ENCODE results near the gene HNRNPLL.

Gene HNRNPLL

DNA sequence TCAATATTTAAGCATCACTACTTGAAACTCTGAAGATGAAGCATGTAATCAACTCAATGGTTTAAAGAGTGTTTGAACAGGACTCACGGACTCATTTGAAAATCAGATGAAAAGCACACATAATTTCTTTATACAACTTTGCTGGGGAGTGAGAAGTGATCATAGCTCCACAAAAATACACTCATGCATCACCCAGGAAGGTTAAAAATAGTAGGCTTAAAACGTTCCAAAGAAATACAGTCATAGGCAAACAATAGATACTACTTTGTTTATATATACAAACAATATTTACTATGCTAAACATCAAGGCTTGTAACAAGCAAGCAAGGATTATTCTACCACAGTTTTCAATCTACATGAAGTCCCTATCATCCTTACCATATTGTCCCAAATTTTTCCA lies 11.6 kb downstream of the HNRNPLL start:
- no peak for DNase-seq

GRCh38 chr2:38590053-38590452 lies 12.7 kb downstream of the HNRNPLL start:
- peak; percentile 52 for DNase-seq

DNA sequence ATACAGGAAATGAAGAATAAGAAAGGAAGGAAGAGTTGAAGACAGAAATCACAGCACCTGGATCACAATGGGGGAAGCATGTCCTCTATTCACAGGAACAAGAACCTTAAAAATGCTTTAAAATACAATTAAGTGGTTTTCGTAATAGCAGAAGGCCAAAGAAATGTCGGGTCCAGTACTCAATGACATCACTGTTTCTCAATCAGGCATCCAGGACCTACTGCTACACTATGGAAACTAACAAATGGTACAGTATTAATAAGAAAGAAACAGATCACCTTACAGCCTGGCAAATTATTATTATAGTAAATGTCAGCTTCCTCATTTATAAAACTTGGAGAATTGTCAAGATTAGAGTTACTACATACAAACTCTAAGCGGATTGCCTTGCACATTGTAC lies 15.8 kb downstream of the HNRNPLL start:
- no peak for DNase-seq

DNA sequence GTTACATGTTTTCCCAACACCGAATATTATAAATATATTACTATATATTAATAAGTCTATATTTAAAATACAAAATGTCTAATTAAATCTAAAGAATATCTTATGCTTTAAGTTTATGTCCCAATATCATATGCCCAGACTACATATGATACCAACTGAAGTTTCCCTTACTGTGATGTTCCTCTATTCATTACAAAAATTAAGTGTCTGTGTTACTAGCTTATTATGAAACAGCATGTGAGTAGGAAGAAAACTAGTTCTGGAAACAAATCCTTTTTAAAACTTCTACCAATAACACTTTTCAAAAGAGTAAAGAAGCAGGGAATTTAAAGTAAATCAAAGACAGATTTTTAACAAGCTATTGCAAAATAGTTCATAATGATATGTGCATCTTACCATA lies 17.8 kb downstream of the HNRNPLL start:
- no peak for DNase-seq

- DNase-seq: no peak
These were observed 18.7 kb downstream of the HNRNPLL start for GRCh38 chr2:38583994-38584393.

GRCh38 chr2:38583524-38583923 lies 19.2 kb downstream of the HNRNPLL start:
- DNase-seq: no peak

- DNase-seq: peak; percentile 88
These were observed 21.3 kb downstream of the HNRNPLL start for GRCh38 chr2:38581193-38582147.

DNA sequence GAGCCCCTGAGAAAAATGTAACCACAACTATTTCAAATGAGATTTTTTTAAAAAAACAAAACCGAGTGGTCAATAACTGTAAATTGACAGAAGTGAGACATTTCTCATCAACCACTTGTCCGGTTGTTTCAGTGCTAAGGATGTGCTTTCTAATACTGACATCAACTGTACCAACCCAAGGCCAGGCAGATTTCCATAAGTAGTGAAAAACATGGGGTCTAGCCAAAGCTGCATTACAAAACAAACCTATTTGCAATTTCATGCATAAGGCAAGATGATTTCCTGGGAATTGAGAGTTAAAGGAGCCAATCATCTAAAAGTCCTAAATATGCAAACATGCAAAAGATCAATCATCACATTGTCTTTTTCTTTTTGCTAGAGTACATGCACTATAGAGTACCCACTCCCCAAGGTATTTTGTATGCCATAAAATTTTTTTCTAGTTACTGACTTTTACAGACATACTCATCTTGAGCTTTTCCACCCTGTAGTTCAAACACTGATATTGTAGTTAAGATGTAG lies 22.6 kb downstream of the HNRNPLL start:
- DNase-seq: no peak

DNA sequence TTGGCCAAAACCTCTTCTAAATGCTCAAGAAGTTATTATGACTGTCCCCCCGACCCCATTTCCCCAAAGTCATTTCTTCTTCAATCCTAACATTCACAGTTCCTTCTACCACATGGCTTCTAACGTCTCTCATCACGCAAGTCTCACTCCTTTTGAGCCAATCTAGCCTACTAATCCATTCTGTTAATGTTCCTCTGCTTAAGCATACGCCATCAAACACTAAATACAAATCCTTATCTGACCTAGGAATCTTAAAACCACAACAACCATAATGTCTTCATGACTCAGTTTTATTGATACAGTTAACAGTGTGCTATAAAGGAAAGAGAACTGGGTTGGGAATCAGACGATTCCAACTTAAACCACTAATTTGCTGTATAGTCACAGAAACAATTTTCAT lies 23.9 kb downstream of the HNRNPLL start:
- DNase-seq: peak; percentile 34

- DNase-seq: no peak
These were observed 28.4 kb downstream of the HNRNPLL start for GRCh38 chr2:38574278-38574677.

DNA sequence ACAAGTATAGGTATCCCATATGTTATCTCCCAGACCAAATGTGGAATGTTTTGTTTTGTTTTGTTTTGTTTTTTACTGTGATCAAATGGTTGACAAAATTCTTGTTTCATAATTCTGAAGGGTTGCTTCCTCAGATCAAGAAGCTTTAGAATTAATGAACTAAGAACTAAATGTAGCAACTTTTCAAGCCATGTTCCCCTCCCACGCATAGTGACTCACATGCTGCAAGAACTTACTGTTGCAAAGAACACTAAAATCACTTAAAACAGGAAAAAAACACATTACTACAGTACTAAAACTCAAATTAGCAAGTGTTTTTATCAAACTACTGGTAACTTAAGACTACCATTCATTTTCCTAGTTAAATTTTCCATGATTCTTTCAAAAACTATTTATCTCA lies 30.6 kb downstream of the HNRNPLL start:
- DNase-seq: no peak

DNA sequence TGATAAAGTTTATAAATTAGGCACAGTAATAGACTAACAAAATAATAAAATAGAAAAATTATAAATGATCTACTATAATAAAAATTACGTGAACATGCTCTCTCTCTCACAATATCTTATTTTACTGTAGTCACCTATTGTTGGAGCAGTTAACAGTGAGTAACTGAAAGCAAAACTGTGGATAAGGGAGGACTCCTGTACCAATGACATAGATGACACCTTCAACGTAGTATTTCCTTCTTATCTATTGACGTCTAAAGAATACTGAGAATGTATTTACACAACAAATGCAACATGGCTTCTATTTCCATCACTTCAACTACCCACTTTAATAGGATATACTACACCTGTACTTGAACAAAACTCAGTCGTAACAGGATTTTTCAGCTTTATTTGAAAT lies 31.5 kb downstream of the HNRNPLL start:
- peak; percentile 26 for DNase-seq

- no peak for DNase-seq
These were observed 33.8 kb downstream of the HNRNPLL start for GRCh38 chr2:38568724-38569436.

- DNase-seq: no peak
These were observed 37.4 kb downstream of the HNRNPLL start for GRCh38 chr2:38565333-38565732.

DNA sequence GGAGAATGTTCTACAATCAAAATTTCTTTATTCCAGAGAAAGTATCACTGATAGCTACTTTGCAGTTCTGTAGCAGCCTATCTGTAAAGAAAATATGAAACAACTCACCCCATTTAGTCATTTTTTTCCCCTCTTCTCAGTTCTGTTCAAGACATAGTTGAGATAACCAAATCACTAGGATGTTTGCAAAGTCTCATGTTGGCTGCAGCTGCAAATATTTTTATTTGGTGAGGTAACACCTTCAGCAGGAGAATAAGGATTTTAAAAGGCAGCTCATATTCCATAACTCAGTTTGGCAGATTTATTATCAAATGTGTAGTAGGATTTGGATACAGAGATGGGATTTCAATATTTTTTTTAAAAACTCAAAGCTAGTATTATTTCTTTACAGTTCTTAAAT lies 41.0 kb downstream of the HNRNPLL start:
- no peak for DNase-seq

- no peak for DNase-seq
These were observed 42.6 kb downstream of the HNRNPLL start for GRCh38 chr2:38560092-38560491.

- no peak for DNase-seq
These were observed 44.7 kb downstream of the HNRNPLL start for GRCh38 chr2:38557981-38558380.

GRCh38 chr2:38557217-38557616 lies 45.5 kb downstream of the HNRNPLL start:
- no peak for DNase-seq

- DNase-seq: no peak
These were observed 46.5 kb downstream of the HNRNPLL start for GRCh38 chr2:38556006-38556801.

- peak; percentile 25 for DNase-seq
These were observed 47.6 kb downstream of the HNRNPLL start for GRCh38 chr2:38554973-38555595.

GRCh38 chr2:38553554-38553953 lies 49.2 kb downstream of the HNRNPLL start:
- DNase-seq: no peak

GRCh38 chr2:38552259-38552658 lies 50.5 kb downstream of the HNRNPLL start:
- no peak for DNase-seq

DNA sequence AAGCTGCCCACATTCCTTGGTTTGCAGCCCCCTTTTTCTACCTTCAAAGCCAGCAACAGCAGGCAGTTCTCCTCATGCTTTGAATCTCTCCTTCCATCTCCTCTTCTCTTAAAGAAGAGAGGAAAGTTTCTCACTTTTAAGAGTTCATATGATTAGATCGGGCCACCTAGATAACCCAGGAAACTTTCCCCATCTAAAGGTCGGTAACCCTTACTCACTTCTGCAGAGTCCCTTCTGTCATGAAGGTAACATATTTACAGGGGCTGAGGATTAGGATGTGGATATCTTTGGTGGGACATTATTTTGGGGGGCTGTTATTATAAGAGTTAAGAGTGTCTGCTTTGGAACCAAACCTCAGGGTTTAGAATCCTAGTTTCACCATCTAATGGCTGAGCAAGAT lies 51.0 kb downstream of the HNRNPLL start:
- DNase-seq: no peak

All from CD4-positive, alpha-beta T cell treated with Interleukin-17A for 1 hour (primary cell).